H9 (cell line): ENCODE data around the gene KCNAB1. TPM values are rescaled to one million over a fixed set of nuclear protein-coding genes. Genes with fewer than 3 reads are reported as not detected.

Experiments used
- DNase-seq: peaks from one replicate; pipeline ENCODE4 v3.0.0-alpha.2; 2017
- H2AFZ ChIP-seq: one replicate; pipeline ENCODE4 v1.6.1; 2013; ENCODE audit warnings: mild to moderate bottlenecking, low read length, control low read depth, moderate library complexity
- H2AK5ac ChIP-seq: 2 replicates; pipeline ENCODE4 v1.6.1; 2013; ENCODE audit warnings: low read length, control low read depth, mixed read lengths; ENCODE audit not compliant: insufficient read length
- H2BK120ac ChIP-seq: one replicate; pipeline ENCODE4 v1.6.1; 2013; ENCODE audit warnings: low read depth, mild to moderate bottlenecking, low read length, control low read depth, inconsistent platforms; ENCODE audit not compliant: poor library complexity, severe bottlenecking
- H2BK12ac ChIP-seq: 2 replicates; pipeline ENCODE4 v1.6.1; 2013; ENCODE audit warnings: low read length, control low read depth, mixed read lengths, low read depth; ENCODE audit not compliant: insufficient read length
- H2BK15ac ChIP-seq: 2 replicates; pipeline ENCODE4 v1.6.1; 2013; ENCODE audit warnings: low read depth, low read length, control low read depth
- H2BK20ac ChIP-seq: one replicate; pipeline ENCODE4 v1.6.1; 2013; ENCODE audit warnings: low read depth, mild to moderate bottlenecking, low read length, control low read depth, inconsistent platforms; ENCODE audit not compliant: poor library complexity, severe bottlenecking
- H2BK5ac ChIP-seq: 2 replicates; pipeline ENCODE4 v1.6.1; 2013; ENCODE audit warnings: low read length, control low read depth, mixed read lengths; ENCODE audit not compliant: insufficient read length
- H3K14ac ChIP-seq: 2 replicates; pipeline ENCODE4 v1.6.1; 2013; ENCODE audit warnings: low read length, control low read depth; ENCODE audit not compliant: insufficient read depth
- H3K18ac ChIP-seq: 2 replicates; pipeline ENCODE4 v1.6.1; 2013; ENCODE audit warnings: low read depth, mild to moderate bottlenecking, mixed read lengths, low read length, control low read depth; ENCODE audit not compliant: insufficient read length
- H3K23ac ChIP-seq: 2 replicates; pipeline ENCODE4 v1.6.1; 2013; ENCODE audit warnings: low read length, control low read depth, mixed read lengths, low read depth; ENCODE audit not compliant: insufficient read length
- H3K23me2 ChIP-seq: 2 replicates; pipeline ENCODE4 v1.6.1; 2013; ENCODE audit warnings: low read depth, mild to moderate bottlenecking, mixed read lengths, low read length, control low read depth; ENCODE audit not compliant: insufficient read length, poor library complexity, severe bottlenecking
- H3K27ac ChIP-seq: 2 replicates; pipeline ENCODE4 v1.5.1; 2013; ENCODE audit warnings: low read length, control low read depth, mixed read lengths, low read depth; ENCODE audit not compliant: insufficient read length
- H3K27me3 ChIP-seq: 2 replicates; pipeline ENCODE4 v1.6.1; 2013; ENCODE audit warnings: low read length, control low read depth, inconsistent platforms; ENCODE audit not compliant: insufficient read depth
- H3K4ac ChIP-seq: 2 replicates; pipeline ENCODE4 v1.6.1; 2013; ENCODE audit warnings: low read depth, mild to moderate bottlenecking, control low read depth, inconsistent platforms, low read length, moderate library complexity
- H3K4me1 ChIP-seq: 2 replicates; pipeline ENCODE4 v1.6.1; 2013; ENCODE audit warnings: low read length, control low read depth, inconsistent platforms; ENCODE audit not compliant: insufficient read depth
- H3K4me2 ChIP-seq: 2 replicates; pipeline ENCODE4 v1.6.1; 2013; ENCODE audit warnings: low read length, control low read depth, mixed read lengths; ENCODE audit not compliant: insufficient read length, insufficient read depth
- H3K56ac ChIP-seq: 2 replicates; pipeline ENCODE4 v1.6.1; 2013; ENCODE audit warnings: low read depth, mild to moderate bottlenecking, mixed read lengths, low read length, control low read depth; ENCODE audit not compliant: insufficient read length
- H3K79me1 ChIP-seq: 2 replicates; pipeline ENCODE4 v1.6.1; 2013; ENCODE audit warnings: low read depth, mild to moderate bottlenecking, moderate library complexity, low read length, control low read depth, inconsistent platforms; ENCODE audit not compliant: insufficient read depth, poor library complexity, severe bottlenecking
- H3K79me2 ChIP-seq: 2 replicates; pipeline ENCODE4 v1.6.1; 2013; ENCODE audit warnings: low read length, control low read depth, inconsistent platforms; ENCODE audit not compliant: insufficient read depth
- H3K9ac ChIP-seq: 2 replicates; pipeline ENCODE4 v1.6.1; 2013; ENCODE audit warnings: low read length, control low read depth, mixed read lengths; ENCODE audit not compliant: insufficient read length; ENCODE audit errors: extremely low read depth
- H3K9me3 ChIP-seq: one replicate; pipeline ENCODE4 v1.6.1; 2013; ENCODE audit warnings: low read depth, low read length, inconsistent platforms; ENCODE audit not compliant: control insufficient read depth
- H3T11ph ChIP-seq: one replicate; pipeline ENCODE4 v1.6.1; 2013; ENCODE audit warnings: mild to moderate bottlenecking, low read length, control low read depth, inconsistent platforms
- H4K20me1 ChIP-seq: one replicate; pipeline ENCODE4 v1.6.1; 2013; ENCODE audit not compliant: control insufficient read depth, insufficient read length, insufficient read depth
- H4K5ac ChIP-seq: 2 replicates; pipeline ENCODE4 v1.6.1; 2013; ENCODE audit warnings: low read depth, mild to moderate bottlenecking, mixed read lengths, low read length, control low read depth; ENCODE audit not compliant: insufficient read length
- H4K8ac ChIP-seq: replicated peaks from 2 replicates; pipeline ENCODE4 v1.6.1; 2013; ENCODE audit warnings: low read length, control low read depth, mixed read lengths, low read depth; ENCODE audit not compliant: insufficient read length
- H4K91ac ChIP-seq: 2 replicates; pipeline ENCODE4 v1.6.1; 2013; ENCODE audit warnings: low read depth, mild to moderate bottlenecking, moderate library complexity, mixed read lengths, low read length, control low read depth; ENCODE audit not compliant: insufficient read length
- H3K27ac Mint-ChIP-seq, 3 experiments: 2 replicates in 2 of 3; 3 replicates in 1 of 3; pipeline ENCODE4 v1.8.0; 2020 to 2021; ENCODE audit warnings: mixed read lengths in 3 of 3, mild to moderate bottlenecking in 1 of 3, moderate library complexity in 1 of 3
- H3K27me3 Mint-ChIP-seq: 2 replicates; pipeline ENCODE4 v1.8.0; 2021; ENCODE audit warnings: low read depth, mild to moderate bottlenecking, moderate library complexity, mixed read lengths
- H3K36me3 Mint-ChIP-seq, 3 experiments: 2 replicates in 2 of 3; 3 replicates in 1 of 3; pipeline ENCODE4 v1.8.0; 2020 to 2021; ENCODE audit warnings: low read depth in 3 of 3, mixed read lengths in 3 of 3; ENCODE audit not compliant: insufficient read depth in 1 of 3
- H3K4me1 Mint-ChIP-seq, 2 experiments: 2 replicates each; pipeline ENCODE4 v1.8.0; 2020; ENCODE audit warnings: mixed read lengths in 2 of 2
- H3K4me3 Mint-ChIP-seq, 2 experiments: 2 replicates in 1 of 2; 3 replicates in 1 of 2; pipeline ENCODE4 v1.8.0; 2020 to 2021; ENCODE audit warnings: mild to moderate bottlenecking in 2 of 2, mixed read lengths in 2 of 2, moderate library complexity in 1 of 2
- H3K9me3 Mint-ChIP-seq, 2 experiments: 2 replicates in 1 of 2; 3 replicates in 1 of 2; pipeline ENCODE4 v1.8.0; 2020; ENCODE audit warnings: mild to moderate bottlenecking in 2 of 2, mixed read lengths in 2 of 2, moderate library complexity in 1 of 2
- WGBS: extraction: QIAGEN DNeasy Blood & Tissue Kit; methylation state at CpG from one replicate; pipeline ENCODE4 v1.1.7; 2013; ENCODE audit warnings: missing lambda C conversion rate, low lambda C conversion rate, mixed read lengths; ENCODE audit not compliant: insufficient read length; ENCODE audit errors: extremely low coverage; 5-methylcytosine and 5-hydroxymethylcytosine counted together
- total RNA-seq: library from RNA; stranded (reverse); gene quantifications from 2 replicates; pipeline ENCODE4 v1.2.1, GENCODE V29; 2021
- TF ChIP-seq, protein P1 (sequence below): fragments of 200-600 bp; sonication (generic); conservative IDR thresholded peaks from 3 replicates; pipeline ENCODE4 v1.8.0; 2021; ENCODE audit warnings: antibody characterized with exemption, mild to moderate bottlenecking

The KCNAB1 gene
- total RNA-seq, 1 experiment from 2014 or later = 3.7 TPM

DNA sequence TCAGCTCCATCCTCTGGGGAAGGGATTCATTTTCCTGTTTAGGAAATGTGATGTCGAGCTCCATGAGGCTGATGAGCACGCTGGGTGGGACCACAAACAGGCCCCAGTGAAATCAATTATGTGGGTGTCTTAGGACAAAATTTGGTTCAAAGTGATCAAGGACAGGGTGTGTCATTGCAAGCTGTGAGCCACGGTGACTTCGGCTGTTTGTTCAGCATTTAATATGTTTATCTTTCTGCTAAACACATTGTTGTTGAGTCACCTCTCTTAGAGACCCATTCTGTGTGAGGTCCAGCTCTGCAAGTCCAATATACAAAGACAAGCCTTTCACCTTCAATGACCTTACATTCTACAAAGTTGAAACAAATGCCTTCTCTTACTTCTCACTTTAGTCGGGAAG lies 393.2 kb downstream of the KCNAB1 start:
- no peak overlapping the region for H2BK20ac ChIP-seq
- no peak overlapping the region for H2BK120ac ChIP-seq
- no peak overlapping the region for H2BK5ac ChIP-seq
- H2BK15ac ChIP-seq = peak overlapping the region; percentile 68; the same call in 1 of the 2 replicates
- no peak overlapping the region for H3K4ac ChIP-seq
- peaks cover 2% of the 10 kb centered on the region; the same call in 1 of the 2 replicates for H3K4me1 ChIP-seq
- no peak overlapping the region for H2AFZ ChIP-seq
- whole genome bisulfite sequencing = no CpG with 5 or more reads among the region's 5 CpGs
- H2BK12ac ChIP-seq = no peak overlapping the region
- no peak overlapping the region for H3K18ac ChIP-seq
- no peaks in the 10 kb centered on the region for H3K79me1 ChIP-seq
- no peaks in the 10 kb centered on the region for H3K9me3 ChIP-seq
- no peak overlapping the region for H3K56ac ChIP-seq
- H3K27ac ChIP-seq = no peak overlapping the region
- no peak overlapping the region for H3T11ph ChIP-seq
- peaks cover 12 to 18% of the 10 kb centered on the region in 2 experiments for H3K4me1 Mint-ChIP-seq
- DNase-seq = no peak
- H4K5ac ChIP-seq = no peak overlapping the region
- no peaks in the 10 kb centered on the region for H3K27me3 ChIP-seq
- no peak overlapping the region for H3K23ac ChIP-seq
- no peak overlapping the region; a peak in 1 of 7 replicates for H3K27ac Mint-ChIP-seq
- no peaks in the 10 kb centered on the region for H3K36me3 Mint-ChIP-seq
- H2AK5ac ChIP-seq = no peak overlapping the region
- H3K9me3 Mint-ChIP-seq = no peaks in the 10 kb centered on the region; a peak in 1 of 5 replicates
- no peak overlapping the region for H4K8ac ChIP-seq
- no peak overlapping the region for H3K14ac ChIP-seq
- no peak overlapping the region for H3K4me2 ChIP-seq
- TF ChIP-seq, protein P1, sequence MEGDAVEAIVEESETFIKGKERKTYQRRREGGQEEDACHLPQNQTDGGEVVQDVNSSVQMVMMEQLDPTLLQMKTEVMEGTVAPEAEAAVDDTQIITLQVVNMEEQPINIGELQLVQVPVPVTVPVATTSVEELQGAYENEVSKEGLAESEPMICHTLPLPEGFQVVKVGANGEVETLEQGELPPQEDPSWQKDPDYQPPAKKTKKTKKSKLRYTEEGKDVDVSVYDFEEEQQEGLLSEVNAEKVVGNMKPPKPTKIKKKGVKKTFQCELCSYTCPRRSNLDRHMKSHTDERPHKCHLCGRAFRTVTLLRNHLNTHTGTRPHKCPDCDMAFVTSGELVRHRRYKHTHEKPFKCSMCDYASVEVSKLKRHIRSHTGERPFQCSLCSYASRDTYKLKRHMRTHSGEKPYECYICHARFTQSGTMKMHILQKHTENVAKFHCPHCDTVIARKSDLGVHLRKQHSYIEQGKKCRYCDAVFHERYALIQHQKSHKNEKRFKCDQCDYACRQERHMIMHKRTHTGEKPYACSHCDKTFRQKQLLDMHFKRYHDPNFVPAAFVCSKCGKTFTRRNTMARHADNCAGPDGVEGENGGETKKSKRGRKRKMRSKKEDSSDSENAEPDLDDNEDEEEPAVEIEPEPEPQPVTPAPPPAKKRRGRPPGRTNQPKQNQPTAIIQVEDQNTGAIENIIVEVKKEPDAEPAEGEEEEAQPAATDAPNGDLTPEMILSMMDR = no peak
- no peaks in the 10 kb centered on the region for H4K20me1 ChIP-seq
- no peak overlapping the region for H3K4me3 Mint-ChIP-seq
- H4K91ac ChIP-seq = no peak overlapping the region
- no peaks in the 10 kb centered on the region for H3K23me2 ChIP-seq
- H3K79me2 ChIP-seq = no peaks in the 10 kb centered on the region
- no peaks in the 10 kb centered on the region; the same call in 1 of the 2 replicates for H3K27me3 Mint-ChIP-seq
- H3K9ac ChIP-seq = no peak overlapping the region
